Chondrocyte (in vitro differentiated cells): ENCODE measurements around the gene COCH. TPM values are rescaled to one million over a fixed set of nuclear protein-coding genes. Genes with fewer than 3 reads are reported as not detected.
"Not testable (repeated sequence)": the region's sequence is repeated elsewhere in the genome, so short reads cannot be mapped to it uniquely, and the experiment has no call there.

ENCODE experiments used
- DNase-seq: peaks from one replicate; pipeline ENCODE4 v3.0.0; 2021; ENCODE audit warnings: mixed read lengths, low spot score
- H3K27ac Mint-ChIP-seq: one replicate; pipeline ENCODE4 v1.8.0; 2021; ENCODE audit warnings: mild to moderate bottlenecking, moderate library complexity, mixed read lengths; ENCODE audit not compliant: unreplicated experiment
- H3K27me3 Mint-ChIP-seq: 2 replicates; pipeline ENCODE4 v1.8.0; 2021; ENCODE audit warnings: low read depth, mixed read lengths
- H3K36me3 Mint-ChIP-seq: 2 replicates; pipeline ENCODE4 v1.8.0; 2021; ENCODE audit warnings: low read depth, mixed read lengths
- H3K4me1 Mint-ChIP-seq: 2 replicates; pipeline ENCODE4 v1.8.0; 2021; ENCODE audit warnings: low read depth, mild to moderate bottlenecking, mixed read lengths
- H3K4me3 Mint-ChIP-seq: one replicate; pipeline ENCODE4 v1.8.0; 2021; ENCODE audit warnings: mild to moderate bottlenecking, moderate library complexity, mixed read lengths; ENCODE audit not compliant: unreplicated experiment
- H3K9me3 Mint-ChIP-seq: 2 replicates; pipeline ENCODE4 v1.8.0; 2021; ENCODE audit warnings: low read depth, mixed read lengths
- total RNA-seq: library from RNA; stranded (reverse); gene quantifications from 3 replicates; pipeline ENCODE4 v1.2.1, GENCODE V29; 2021
- TF ChIP-seq, protein P1 (sequence below): fragments of 200-600 bp; sonication (generic); IDR thresholded peaks from 2 replicates; pipeline ENCODE4 v1.5.0; 2021; ENCODE audit warnings: antibody characterized with exemption, mild to moderate bottlenecking, moderate library complexity

The COCH gene
- total RNA-seq, 1 donor from 2014 or later = 14.7 TPM

DNA sequence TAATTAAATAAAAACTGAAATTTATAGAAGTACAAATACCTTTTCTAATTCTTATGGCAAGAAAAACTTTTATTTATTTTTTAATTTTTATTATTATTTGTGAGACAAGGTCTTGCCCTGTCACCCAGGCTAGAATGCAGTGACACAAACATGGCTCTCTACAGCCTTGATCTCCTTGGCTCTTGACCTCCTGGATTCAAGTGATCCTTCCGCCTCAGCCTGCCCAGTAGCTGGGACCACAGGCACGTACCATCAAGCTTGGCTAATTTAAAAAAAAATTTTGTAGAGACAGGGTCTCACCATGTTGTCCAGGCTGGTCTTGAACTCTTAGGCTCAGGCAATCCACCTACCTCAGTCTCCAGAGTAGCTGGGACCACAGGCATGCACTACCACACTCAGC is 47.4 kb downstream of the COCH start:
- H3K27me3 Mint-ChIP-seq = no peaks in the 10 kb centered on the region
- H3K4me3 Mint-ChIP-seq = no peak overlapping the region
- no peak for DNase-seq
- no peak overlapping the region for H3K27ac Mint-ChIP-seq
- TF ChIP-seq, protein P1, sequence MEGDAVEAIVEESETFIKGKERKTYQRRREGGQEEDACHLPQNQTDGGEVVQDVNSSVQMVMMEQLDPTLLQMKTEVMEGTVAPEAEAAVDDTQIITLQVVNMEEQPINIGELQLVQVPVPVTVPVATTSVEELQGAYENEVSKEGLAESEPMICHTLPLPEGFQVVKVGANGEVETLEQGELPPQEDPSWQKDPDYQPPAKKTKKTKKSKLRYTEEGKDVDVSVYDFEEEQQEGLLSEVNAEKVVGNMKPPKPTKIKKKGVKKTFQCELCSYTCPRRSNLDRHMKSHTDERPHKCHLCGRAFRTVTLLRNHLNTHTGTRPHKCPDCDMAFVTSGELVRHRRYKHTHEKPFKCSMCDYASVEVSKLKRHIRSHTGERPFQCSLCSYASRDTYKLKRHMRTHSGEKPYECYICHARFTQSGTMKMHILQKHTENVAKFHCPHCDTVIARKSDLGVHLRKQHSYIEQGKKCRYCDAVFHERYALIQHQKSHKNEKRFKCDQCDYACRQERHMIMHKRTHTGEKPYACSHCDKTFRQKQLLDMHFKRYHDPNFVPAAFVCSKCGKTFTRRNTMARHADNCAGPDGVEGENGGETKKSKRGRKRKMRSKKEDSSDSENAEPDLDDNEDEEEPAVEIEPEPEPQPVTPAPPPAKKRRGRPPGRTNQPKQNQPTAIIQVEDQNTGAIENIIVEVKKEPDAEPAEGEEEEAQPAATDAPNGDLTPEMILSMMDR = no peak
- no peaks in the 10 kb centered on the region for H3K9me3 Mint-ChIP-seq
- peaks cover 6% of the 10 kb centered on the region for H3K4me1 Mint-ChIP-seq
- H3K36me3 Mint-ChIP-seq = peaks cover 3% of the 10 kb centered on the region

DNA sequence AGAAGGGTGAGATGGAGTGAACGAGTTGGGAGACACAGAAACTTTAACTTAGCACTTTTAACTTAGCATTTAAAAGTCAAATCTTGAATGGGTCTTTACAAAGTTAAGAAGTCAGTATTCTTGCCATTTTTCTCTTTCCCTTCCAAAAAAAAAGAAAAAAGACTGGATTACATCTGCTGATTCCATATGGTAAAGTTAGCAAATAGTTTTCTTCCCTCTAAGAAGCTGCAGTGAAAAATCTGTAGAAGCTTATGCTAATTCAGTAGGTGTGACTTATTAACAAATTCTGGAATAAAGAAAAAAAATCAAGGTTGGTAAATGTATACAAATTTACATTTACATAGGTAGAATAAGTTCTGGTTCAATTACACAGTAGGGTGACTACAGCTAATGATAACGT is 50.9 kb downstream of the COCH start:
- no peaks in the 10 kb centered on the region for H3K27me3 Mint-ChIP-seq
- TF ChIP-seq, protein P1 = no peak
- no peak overlapping the region for H3K4me3 Mint-ChIP-seq
- no peaks in the 10 kb centered on the region for H3K9me3 Mint-ChIP-seq
- H3K27ac Mint-ChIP-seq = no peak overlapping the region
- peaks cover 3% of the 10 kb centered on the region for H3K36me3 Mint-ChIP-seq
- H3K4me1 Mint-ChIP-seq = peaks cover 16% of the 10 kb centered on the region
- no peak for DNase-seq

DNA sequence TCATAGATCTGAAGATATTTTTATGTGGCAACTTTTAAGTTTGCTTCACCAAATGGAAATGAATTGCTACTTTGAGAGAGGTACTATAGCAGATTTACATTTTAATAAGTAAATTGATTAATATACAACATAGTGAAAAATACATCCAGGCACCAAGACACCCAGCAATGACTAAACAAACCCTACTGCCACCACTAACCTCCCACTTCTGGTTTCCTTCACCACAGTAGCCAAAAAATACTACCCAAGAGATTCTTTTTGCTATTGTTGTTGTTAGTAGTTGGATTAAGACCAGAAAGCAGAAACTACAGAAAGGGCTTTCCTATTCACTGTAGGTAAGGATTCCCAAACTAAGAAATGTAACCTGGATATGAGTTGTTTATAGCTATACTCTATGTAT is 54.1 kb downstream of the COCH start:
- no peak for DNase-seq
- Mint-ChIP-seq H3K4me1 (peaks cover 9% of the 10 kb centered on the region), H3K4me3 (no peak overlapping the region), H3K27me3 (no peaks in the 10 kb centered on the region), H3K27ac (no peak overlapping the region), H3K36me3 (peaks cover 3% of the 10 kb centered on the region), H3K9me3 (no peaks in the 10 kb centered on the region)
- TF ChIP-seq, protein P1 = no peak

DNA sequence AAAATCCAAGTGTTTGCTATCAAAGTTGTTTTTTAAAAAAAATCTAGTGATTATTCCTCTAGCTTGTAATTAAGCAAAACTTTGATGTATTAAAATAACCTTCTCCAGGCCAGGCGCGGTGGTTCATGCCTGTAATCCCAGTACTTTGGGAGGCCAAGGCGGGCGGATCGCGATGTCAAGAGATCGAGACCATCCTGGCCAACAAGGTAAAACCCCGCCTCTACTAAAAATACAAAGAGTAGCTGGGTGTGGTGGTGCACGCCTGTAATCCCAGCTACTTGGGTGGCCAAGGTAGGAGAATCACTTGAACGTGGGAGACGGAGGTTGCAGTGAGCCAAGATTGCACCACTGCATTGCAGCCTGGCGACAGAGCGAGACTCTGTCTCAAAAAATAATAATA is 59.6 kb downstream of the COCH start:
- DNase-seq, H3K4me1 Mint-ChIP-seq, H3K4me3 Mint-ChIP-seq, H3K27me3 Mint-ChIP-seq, H3K9me3 Mint-ChIP-seq, H3K27ac Mint-ChIP-seq: not testable (repeated sequence)
- H3K36me3 Mint-ChIP-seq = peaks cover 12% of the 10 kb centered on the region

DNA sequence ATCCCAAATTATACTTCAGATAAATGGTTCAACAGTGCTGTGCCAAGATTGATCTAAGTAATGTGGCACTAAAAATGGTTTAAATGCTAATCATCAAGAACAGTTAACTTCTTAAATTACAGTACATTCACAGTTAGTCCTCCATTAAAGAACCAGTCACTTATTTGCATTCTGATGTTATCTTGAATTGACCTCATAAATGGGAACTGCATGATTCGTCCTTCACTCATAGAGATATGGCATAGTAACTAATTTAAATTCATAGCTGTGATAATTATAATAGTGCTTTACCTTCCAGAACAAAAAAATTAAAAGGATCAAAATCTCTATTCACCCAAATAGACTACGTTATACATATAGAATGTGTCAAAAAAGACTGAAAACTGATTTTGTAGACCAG is 61.1 kb downstream of the COCH start:
- DNase-seq = no peak
- H3K4me1 Mint-ChIP-seq = peaks cover 20% of the 10 kb centered on the region

DNA sequence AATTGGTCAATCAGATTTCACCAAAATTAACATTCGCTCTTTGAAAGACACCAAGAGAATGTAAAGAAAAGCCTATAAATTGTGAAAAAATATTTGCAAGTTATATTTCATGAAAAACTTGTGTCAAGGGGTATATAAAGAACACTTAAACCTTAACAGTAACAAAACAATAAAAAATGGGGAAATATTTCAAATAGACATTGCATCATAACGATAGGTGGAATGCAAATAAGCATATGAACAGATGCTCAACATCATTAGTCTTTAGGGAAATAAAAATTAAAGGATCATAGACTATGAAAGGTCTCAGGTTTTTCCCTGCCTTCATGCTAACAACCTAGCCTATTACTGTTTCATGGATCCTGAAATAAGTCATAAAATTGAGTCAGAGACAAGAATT is 64.3 kb downstream of the COCH start:
- Mint-ChIP-seq H3K27ac (no peak overlapping the region), H3K9me3 (peaks cover 5% of the 10 kb centered on the region), H3K4me1 (peaks cover 35% of the 10 kb centered on the region), H3K36me3 (peaks cover 19% of the 10 kb centered on the region), H3K4me3 (no peak overlapping the region), H3K27me3 (no peaks in the 10 kb centered on the region)
- DNase-seq = no peak
- TF ChIP-seq, protein P1 = no peak

More for the DNA sequence above, 61.1 kb downstream of the COCH start:
- Mint-ChIP-seq H3K9me3 (no peaks in the 10 kb centered on the region), H3K27me3 (no peaks in the 10 kb centered on the region), H3K36me3 (peaks cover 14% of the 10 kb centered on the region), H3K4me3 (no peak overlapping the region), H3K27ac (no peak overlapping the region)
- TF ChIP-seq, protein P1 = no peak
